HT1080 (cell line): ENCODE results near the gene PYURF. TPM values are rescaled to one million over a fixed set of nuclear protein-coding genes. Genes with fewer than 3 reads are reported as not detected.

ENCODE experiments used
- DNase-seq: peaks from one replicate; pipeline ENCODE4 v3.0.0-alpha.2; 2015; ENCODE audit warnings: low read depth
- total RNA-seq: library from RNA; depleted of rRNA; stranded (reverse); fragments of >200 nt; shearing (Covaris generic); gene quantifications from 2 replicates; pipeline ENCODE4 v1.2.3, GENCODE V29; 2014; rRNA removed

Gene PYURF
- total RNA-seq, 1 experiment from 2014 or later = 171 TPM

GRCh38 chr4:88514557-88515511 is 8.7 kb downstream of the PYURF start:
- no peak for DNase-seq

GRCh38 chr4:88511236-88511635 is 12.3 kb downstream of the PYURF start:
- peak; percentile 31 for DNase-seq

- DNase-seq = no peak
Measured at GRCh38 chr4:88503344-88503743, 20.2 kb downstream of the PYURF start.

GRCh38 chr4:88497859-88498409 is 25.6 kb downstream of the PYURF start:
- no peak for DNase-seq

- DNase-seq = no peak
Measured at GRCh38 chr4:88489100-88489761, 34.3 kb downstream of the PYURF start.

GRCh38 chr4:88481537-88481936 is 42.0 kb downstream of the PYURF start:
- no peak for DNase-seq

- DNase-seq = no peak
Measured at GRCh38 chr4:88478247-88478646, 45.3 kb downstream of the PYURF start.

- DNase-seq = no peak
Measured at GRCh38 chr4:88477229-88477860, 46.2 kb downstream of the PYURF start.

Other genes with a start within 250 kb of the PYURF start
- 5.0 and 7.6 TPM in 2 replicates for gene PPM1K, start 239.2 kb downstream of the PYURF start, total RNA-seq
- 6.3 and 7.3 TPM in 2 replicates for gene HERC6, start 144.9 kb downstream of the PYURF start, total RNA-seq
- gene HERC5, start 66.7 kb downstream of the PYURF start, total RNA-seq = 0.20 and 0.95 TPM in 2 replicates
- gene HERC3, start 68.7 kb upstream of the PYURF start, total RNA-seq = 4.6 and 10.3 TPM in 2 replicates
- gene NAP1L5, start 174.1 kb upstream of the PYURF start, total RNA-seq = 6.6 and 9.2 TPM in 2 replicates